ENCODE measurements around the gene ANKRD52. TPM values are rescaled to one million over a fixed set of nuclear protein-coding genes. Genes with fewer than 3 reads are reported as not detected.

The ANKRD52 gene
- total and polyA plus RNA-seq, 12 donors = 8.4 to 86.8 (median 28.7) TPM

- H3K4me3 ChIP-seq = peak overlapping the region in 2 of 4 donors; percentile 32 to 69
- no peaks in the 10 kb centered on the region for H3K9me3 ChIP-seq (replicated peaks in 1 of 3)
- H3K27ac ChIP-seq = peak overlapping the region in 3 of 5 donors; percentile 62 to 78 (median 66)
- intact Hi-C loops (cut with DNase I) = loop anchor here in 1 of 2 donors (5.0 kb wide), 2 partner anchors 32 to 33 kb away; partner anchors contain the start of gene ANKRD52
- 78 to 86% (median 80%) methylated on average over 10 to 11 of the region's 11 CpGs for WGBS, 4 donors
- peaks cover 13 to 38% of the 10 kb centered on the region in 2 donors for H3K4me1 ChIP-seq (replicated peaks in 1 of 2)
- H3K27me3 ChIP-seq = no peaks in the 10 kb centered on the region
- TF ChIP-seq POLR2A (IDR thresholded peaks at IDR 0.05) = no peak
- TF ChIP-seq, protein P1, sequence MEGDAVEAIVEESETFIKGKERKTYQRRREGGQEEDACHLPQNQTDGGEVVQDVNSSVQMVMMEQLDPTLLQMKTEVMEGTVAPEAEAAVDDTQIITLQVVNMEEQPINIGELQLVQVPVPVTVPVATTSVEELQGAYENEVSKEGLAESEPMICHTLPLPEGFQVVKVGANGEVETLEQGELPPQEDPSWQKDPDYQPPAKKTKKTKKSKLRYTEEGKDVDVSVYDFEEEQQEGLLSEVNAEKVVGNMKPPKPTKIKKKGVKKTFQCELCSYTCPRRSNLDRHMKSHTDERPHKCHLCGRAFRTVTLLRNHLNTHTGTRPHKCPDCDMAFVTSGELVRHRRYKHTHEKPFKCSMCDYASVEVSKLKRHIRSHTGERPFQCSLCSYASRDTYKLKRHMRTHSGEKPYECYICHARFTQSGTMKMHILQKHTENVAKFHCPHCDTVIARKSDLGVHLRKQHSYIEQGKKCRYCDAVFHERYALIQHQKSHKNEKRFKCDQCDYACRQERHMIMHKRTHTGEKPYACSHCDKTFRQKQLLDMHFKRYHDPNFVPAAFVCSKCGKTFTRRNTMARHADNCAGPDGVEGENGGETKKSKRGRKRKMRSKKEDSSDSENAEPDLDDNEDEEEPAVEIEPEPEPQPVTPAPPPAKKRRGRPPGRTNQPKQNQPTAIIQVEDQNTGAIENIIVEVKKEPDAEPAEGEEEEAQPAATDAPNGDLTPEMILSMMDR (IDR thresholded peaks at IDR 0.05) = no peak
- no peak for DNase-seq
- no peaks in the 10 kb centered on the region for H3K36me3 ChIP-seq (replicated peaks in 1 of 2)
Measured at GRCh38 chr12:56224954-56225353, 33.2 kb downstream of the ANKRD52 start.

GRCh38 chr12:56224102-56224701 is 34.0 kb downstream of the ANKRD52 start, which contains the start of gene NABP2:
Gene NABP2 (plus strand): TSS chr12:56224342. CDS start chr12:56224857, 515 bp downstream.
- H3K9me3 ChIP-seq (replicated peaks in 1 of 3) = no peaks in the 10 kb centered on the region
- no peaks in the 10 kb centered on the region for H3K36me3 ChIP-seq (replicated peaks in 1 of 2)
- H3K4me3 ChIP-seq = peak within 1 kb of the TSS in 3 of 4 donors; percentile 32 to 69 (median 56)
- TF ChIP-seq, protein P1 (IDR thresholded peaks at IDR 0.05) = peak; percentile 81 to 93 (median 84)
- peak in 1 of 2 donors; percentile 59 for TF ChIP-seq POLR2A (IDR thresholded peaks at IDR 0.05)
- H3K4me1 ChIP-seq (replicated peaks in 1 of 2) = peaks cover 18 to 42% of the 10 kb centered on the region in 2 donors
- peak; percentile 96 to 99 (median 98) for DNase-seq
- H3K27me3 ChIP-seq = no peaks in the 10 kb centered on the region
- intact Hi-C loops (cut with DNase I) = loop anchor here in 1 of 2 donors (5.0 kb wide), 1 partner anchor 33 kb away; the partner anchor contains the start of gene ANKRD52
- WGBS, 4 donors = 0 to 1% (median 1%) methylated on average over 14 to 41 of the region's 41 CpGs
- H3K27ac ChIP-seq = peak within 1 kb of the TSS; percentile 10 to 99 (median 67)

DNA sequence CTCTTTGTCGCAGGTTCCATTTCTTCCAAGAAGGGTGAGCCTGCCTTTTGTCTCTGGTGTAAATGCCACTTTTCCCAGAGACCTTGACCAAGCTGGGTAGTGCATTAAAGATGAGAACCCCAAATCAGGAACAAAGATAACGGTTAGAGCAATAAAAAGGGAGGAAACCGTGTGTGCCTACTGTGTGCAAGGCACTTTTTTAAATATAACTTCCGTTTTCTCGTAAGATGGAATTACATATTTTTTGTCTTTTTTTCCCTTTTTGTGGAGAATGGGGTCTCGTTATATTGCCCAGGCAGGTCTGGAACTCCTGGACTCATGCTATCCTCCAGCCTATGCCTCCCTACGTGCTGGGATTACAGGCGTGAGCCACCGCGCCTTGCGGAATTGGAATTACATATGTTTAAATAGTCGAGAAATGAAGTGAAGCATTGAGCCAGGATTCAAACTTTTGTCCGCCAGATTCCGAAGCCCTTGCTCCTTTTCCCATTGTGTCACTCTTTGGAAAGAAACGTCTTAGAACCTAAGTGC is 34.5 kb downstream of the ANKRD52 start:
- peaks cover 18 to 42% of the 10 kb centered on the region in 2 donors for H3K4me1 ChIP-seq (replicated peaks in 1 of 2)
- H3K4me3 ChIP-seq = peak overlapping the region in 1 of 4 donors; percentile 69
- H3K27me3 ChIP-seq = no peaks in the 10 kb centered on the region
- TF ChIP-seq POLR2A (IDR thresholded peaks at IDR 0.05) = no peak
- TF ChIP-seq, protein P1 (IDR thresholded peaks at IDR 0.05) = no peak
- no peaks in the 10 kb centered on the region for H3K36me3 ChIP-seq (replicated peaks in 1 of 2)
- H3K9me3 ChIP-seq (replicated peaks in 1 of 3) = no peaks in the 10 kb centered on the region
- peak overlapping the region; percentile 10 to 78 (median 66) for H3K27ac ChIP-seq
- intact Hi-C loops (cut with DNase I) = loop anchor here in 1 of 2 donors (5.0 kb wide), 1 partner anchor 34 kb away; the partner anchor contains the start of gene ANKRD52
- 27 to 32% (median 30%) methylated on average over 11 to 15 of the region's 15 CpGs for WGBS, 4 donors
- DNase-seq = no peak

DNA sequence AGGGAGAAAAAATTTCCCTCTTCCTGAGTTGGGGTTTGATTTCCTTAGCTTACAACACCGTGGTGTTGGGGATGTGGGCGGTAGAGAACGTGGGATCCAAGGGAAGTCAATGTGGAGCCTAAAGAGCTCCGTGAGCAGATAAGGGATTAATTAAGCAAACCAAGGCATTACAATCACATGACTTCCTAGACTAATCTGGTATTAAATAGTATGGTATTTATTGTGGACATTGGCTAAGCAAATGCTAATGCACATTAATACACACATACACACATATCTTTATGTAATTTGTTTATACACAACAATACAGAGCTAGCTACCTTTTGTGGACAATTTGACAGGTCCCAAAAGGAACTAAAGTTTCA is 35.7 kb downstream of the ANKRD52 start:
- peaks cover 18 to 42% of the 10 kb centered on the region in 2 donors for H3K4me1 ChIP-seq (replicated peaks in 1 of 2)
- WGBS, 4 donors = 33 to 38% (median 36%) methylated on average over 4 of the region's 4 CpGs

More for the DNA sequence above, 35.7 kb downstream of the ANKRD52 start:
- no peak for DNase-seq
- Histone ChIP-seq H3K27me3 (no peaks in the 10 kb centered on the region), H3K9me3 (replicated peaks in 1 of 3) (no peaks in the 10 kb centered on the region), H3K36me3 (replicated peaks in 1 of 2) (no peaks in the 10 kb centered on the region), H3K27ac (peak overlapping the region; percentile 88 to 99 (median 98)), H3K4me3 (peak overlapping the region in 2 of 4 donors; percentile 73 to 81)
- intact Hi-C loops (cut with DNase I) = loop anchor here in 1 of 2 donors (5.0 kb wide), 1 partner anchor 35 kb away; the partner anchor contains the start of gene ANKRD52
- no peak for TF ChIP-seq POLR2A (IDR thresholded peaks at IDR 0.05)
- TF ChIP-seq, protein P1 (IDR thresholded peaks at IDR 0.05) = no peak
